Esophagus squamous epithelium (tissue), 5 donors: Measurements from ENCODE around the gene RTKN. TPM values are rescaled to one million over a fixed set of nuclear protein-coding genes. Genes with fewer than 3 reads are reported as not detected.
"Not testable (repeated sequence)": the region's sequence is repeated elsewhere in the genome, so short reads cannot be mapped to it uniquely, and the experiment has no call there.

Source experiments
- DNase-seq: peaks from one replicate; lab custom pipeline; 2025; lab: John Stamatoyannopoulos, UW
- H3K27ac ChIP-seq, 4 donors: fragments of 200-600 bp; sonication (generic); one replicate each; pipeline ENCODE4 v1.5.1; 2016 to 2019; ENCODE audit warnings: mild to moderate bottlenecking in 1 of 4
- H3K27me3 ChIP-seq, 4 donors: fragments of 200-600 bp; sonication (generic); 1 replicate in 3 of 4; 2 replicates in 1 of 4; pipeline versions ENCODE4 v1.5.1 to v1.6.0; 2017 to 2021; ENCODE audit warnings: antibody characterized with exemption in 1 of 4
- H3K36me3 ChIP-seq, 3 donors: fragments of 200-600 bp; sonication (generic); one replicate each; pipeline ENCODE4 v1.5.1; 2016 to 2019
- H3K4me1 ChIP-seq, 3 donors: fragments of 200-600 bp; sonication (generic); one replicate each; pipeline ENCODE4 v1.5.1; 2017 to 2019
- H3K4me3 ChIP-seq, 4 donors: fragments of 200-600 bp; sonication (generic); 1 replicate in 3 of 4; 2 replicates in 1 of 4; pipeline ENCODE4 v1.5.1; 2016 to 2019; ENCODE audit warnings: mild to moderate bottlenecking in 2 of 4, moderate library complexity in 1 of 4
- H3K9me3 ChIP-seq, 3 donors: fragments of 200-600 bp; sonication (generic); one replicate each; pipeline ENCODE4 v1.5.1; 2016 to 2019
- CTCF ChIP-seq, 6 experiments: fragments of 450-650 bp in 4 of 6; fragments of 200-600 bp in 2 of 6; sonication (generic) in 2 of 6; IDR thresholded peaks; one replicate each; pipeline ENCODE4 v1.5.1; 2016 to 2019; ENCODE audit warnings: antibody characterized with exemption in 6 of 6, mild to moderate bottlenecking in 4 of 6, moderate library complexity in 4 of 6
- POLR2A ChIP-seq, 4 donors: fragments of 450-650 bp; IDR thresholded peaks; one replicate each; pipeline ENCODE4 v1.6.1; 2017; ENCODE audit warnings: antibody characterized with exemption in 4 of 4, mild to moderate bottlenecking in 4 of 4, moderate library complexity in 3 of 4
- WGBS, 2 donors: methylation state at CpG; one replicate each; pipeline ENCODE4 v1.1.5; 2018; 5-methylcytosine and 5-hydroxymethylcytosine counted together
- intact Hi-C: fragments of 100-400 bp; cut with DNase I; formaldehyde crosslinking; loops from one replicate; pipeline ENCODE4 v1.15.0; 2022
- total RNA-seq, 4 donors: library from RNA; depleted of rRNA; stranded (reverse); fragments of >200 nt; gene quantifications; one replicate each; pipeline ENCODE4 v1.1.0, GENCODE V29; 2016
- donor health status: DM: yes; HTN: yes; CAD: no.

The RTKN gene
- total RNA-seq, 4 donors from 2014 or later, result 20.2 to 37.8 (median 27.9) TPM

DNA sequence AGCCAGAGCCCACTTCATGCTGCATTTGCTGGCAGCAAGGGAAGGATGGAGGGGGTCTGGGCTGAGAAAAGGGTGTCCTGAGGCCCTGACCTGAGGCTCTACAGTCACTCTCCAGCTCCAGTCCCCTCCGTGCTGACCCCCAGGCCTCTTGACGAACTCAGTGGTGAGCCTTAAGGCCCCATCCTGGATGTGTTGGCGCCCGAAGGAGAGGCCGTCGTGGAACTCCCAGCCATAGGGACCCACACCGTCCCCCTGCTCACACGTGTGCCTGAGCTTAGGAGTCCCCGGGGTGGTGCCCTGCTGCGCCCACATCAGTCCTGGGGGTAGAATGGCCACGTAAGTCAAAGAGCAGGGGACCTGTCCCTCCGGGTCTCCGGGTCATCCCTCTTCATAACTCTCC is 22.7 kb upstream of the RTKN start:
- H3K4me3 ChIP-seq, result peak overlapping the region; percentile 77 to 92 (median 81)
- peaks cover 0 to 29% (median 7%) of the 10 kb centered on the region in 3 donors for H3K36me3 ChIP-seq
- no peaks in the 10 kb centered on the region for H3K9me3 ChIP-seq
- WGBS, 2 donors, result 0% methylated on average over 1 to 5 of the region's 13 CpGs
- H3K27me3 ChIP-seq, result no peaks in the 10 kb centered on the region
- no peak for DNase-seq
- intact Hi-C loops, result no loop called here
- TF ChIP-seq POLR2A (IDR thresholded peaks at IDR 0.05) (no peak), CTCF (IDR thresholded peaks at IDR 0.05) (no peak)
- H3K4me1 ChIP-seq, result peaks cover 13 to 36% (median 19%) of the 10 kb centered on the region in 3 donors
- peak overlapping the region; percentile 79 to 91 (median 84) for H3K27ac ChIP-seq

- Histone ChIP-seq H3K4me1 (peaks cover 21 to 45% (median 25%) of the 10 kb centered on the region in 3 donors), H3K36me3 (peaks cover 0 to 29% (median 7%) of the 10 kb centered on the region in 3 donors), H3K27ac (no peak overlapping the region), H3K9me3 (no peaks in the 10 kb centered on the region), H3K27me3 (no peaks in the 10 kb centered on the region), H3K4me3 (no peak overlapping the region)
- no peak for TF ChIP-seq CTCF (IDR thresholded peaks at IDR 0.05)
- TF ChIP-seq POLR2A (IDR thresholded peaks at IDR 0.05), result no peak
- WGBS, 2 donors, result 100% methylated on average over 1 of the region's 4 CpGs; no CpG with 5 or more reads in 1 of the 2 donors
- no peak for DNase-seq
- intact Hi-C loops, result no loop called here
Observed at GRCh38 chr2:74462786-74463105, 21.0 kb upstream of the RTKN start.

DNA sequence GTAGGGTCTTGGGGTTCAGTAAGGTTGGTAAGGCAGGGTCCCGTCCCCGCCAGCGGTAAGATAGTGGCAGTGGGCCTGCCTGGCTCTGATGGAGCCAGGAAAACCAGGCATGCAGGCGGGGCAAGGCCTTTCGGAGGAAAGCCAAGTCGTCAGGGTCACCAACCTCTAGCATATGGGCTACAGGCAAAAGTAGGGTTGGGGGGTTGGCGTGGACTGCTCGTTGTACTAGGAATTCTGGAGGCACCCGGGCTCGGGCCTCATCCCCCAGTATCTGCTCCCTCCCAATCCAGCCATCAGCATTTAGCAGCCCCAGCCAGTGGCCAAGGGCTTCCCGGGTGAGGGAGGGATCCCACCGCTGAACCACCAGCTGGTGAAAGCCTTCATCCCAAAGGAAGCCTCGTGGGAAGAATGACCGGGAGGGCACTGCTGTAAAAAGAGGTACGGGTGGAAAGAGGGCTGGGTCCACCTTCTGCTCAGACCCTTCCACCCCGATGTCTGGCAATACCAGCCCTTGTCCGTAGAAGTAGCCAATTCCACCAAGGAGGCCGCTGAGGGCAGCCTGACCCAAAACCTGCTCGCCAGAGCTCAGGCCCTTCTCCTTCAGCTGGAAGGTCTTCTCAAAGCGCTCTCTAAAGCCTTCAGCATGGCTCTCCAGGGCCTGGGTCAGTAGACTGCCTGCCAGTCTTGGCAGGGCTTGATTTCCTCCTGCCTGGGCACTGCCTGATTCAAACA is 20.5 kb upstream of the RTKN start:
- WGBS, 2 donors, result 81 to 90% methylated on average over 8 to 11 of the region's 20 CpGs
- DNase-seq, result no peak
- no peak overlapping the region for H3K27ac ChIP-seq
- peaks cover 0 to 29% (median 7%) of the 10 kb centered on the region in 3 donors for H3K36me3 ChIP-seq
- H3K27me3 ChIP-seq, result no peaks in the 10 kb centered on the region
- H3K9me3 ChIP-seq, result no peaks in the 10 kb centered on the region
- peaks cover 24 to 50% (median 27%) of the 10 kb centered on the region in 3 donors for H3K4me1 ChIP-seq
- intact Hi-C loops, result no loop called here
- no peak overlapping the region for H3K4me3 ChIP-seq
- TF ChIP-seq POLR2A (IDR thresholded peaks at IDR 0.05), result no peak
- TF ChIP-seq CTCF (IDR thresholded peaks at IDR 0.05), result no peak

- H3K4me3 ChIP-seq, result no peak overlapping the region
- DNase-seq, result no peak
- no peak overlapping the region for H3K27ac ChIP-seq
- intact Hi-C loops, result no loop called here
- no peaks in the 10 kb centered on the region for H3K9me3 ChIP-seq
- H3K27me3 ChIP-seq, result no peaks in the 10 kb centered on the region
- H3K36me3 ChIP-seq, result peaks cover 0 to 29% (median 7%) of the 10 kb centered on the region in 3 donors
- TF ChIP-seq POLR2A (IDR thresholded peaks at IDR 0.05) (no peak), CTCF (IDR thresholded peaks at IDR 0.05) (no peak)
- peaks cover 32 to 58% (median 35%) of the 10 kb centered on the region in 3 donors for H3K4me1 ChIP-seq
- WGBS, 2 donors, result 92 to 95% methylated on average over 7 to 12 of the region's 27 CpGs
Observed at GRCh38 chr2:74461187-74462053, 19.7 kb upstream of the RTKN start.

- intact Hi-C loops, H3K9me3 ChIP-seq, H3K4me3 ChIP-seq, H3K27me3 ChIP-seq, DNase-seq, H3K27ac ChIP-seq: not testable (repeated sequence)
- 52 to 74% methylated on average over 2 to 3 of the region's 10 CpGs for WGBS, 2 donors
- Histone ChIP-seq H3K4me1 (peaks cover 42 to 62% (median 42%) of the 10 kb centered on the region in 3 donors), H3K36me3 (peaks cover 0 to 29% (median 7%) of the 10 kb centered on the region in 3 donors)
Observed at GRCh38 chr2:74460187-74460586, 18.4 kb upstream of the RTKN start.

- WGBS, 2 donors, result 63 to 75% methylated on average over 13 of the region's 13 CpGs
- H3K27me3 ChIP-seq, DNase-seq, H3K9me3 ChIP-seq, intact Hi-C loops: not testable (repeated sequence)
- Histone ChIP-seq H3K4me1 (peaks cover 41 to 62% (median 42%) of the 10 kb centered on the region in 3 donors), H3K4me3 (peak overlapping the region in 1 of 4 donors; percentile 84), H3K27ac (peak overlapping the region in 1 of 4 donors; percentile 86), H3K36me3 (peaks cover 0 to 29% (median 7%) of the 10 kb centered on the region in 3 donors)
Observed at GRCh38 chr2:74459503-74460118, 17.9 kb upstream of the RTKN start.
